Naive thymus-derived CD4-positive, alpha-beta T cell (primary cell): ENCODE results near the gene GNA12. TPM values are rescaled to one million over a fixed set of nuclear protein-coding genes. Genes with fewer than 3 reads are reported as not detected.

Source experiments
- ATAC-seq: fragments of 150-1000 bp; cut with Tn5 transposase; 2 replicates; pipeline ENCODE4 v1.10.0; 2021; ENCODE audit warnings: mild to moderate bottlenecking, moderate library complexity
- CTCF ChIA-PET: fragments of 350-600 bp; sonication (Branson Sonifier 250); formaldehyde crosslinking; loops from one replicate; lab custom pipeline; 2021; ENCODE audit warnings: antibody characterized with exemption; lab: Charles Lee
- POLR2A ChIA-PET: fragments of 350-600 bp; sonication (Branson Sonifier 250); formaldehyde crosslinking; loops from one replicate; lab custom pipeline; 2021; ENCODE audit warnings: antibody characterized with exemption, inconsistent platforms; lab: Charles Lee
- DNase-seq, 9 donors: peaks; one replicate each; pipeline versions ENCODE4 v3.0.0 to v3.0.0-alpha.2; 2020 to 2022; ENCODE audit warnings: mixed read lengths in 1 of 9
- H3K27ac ChIP-seq: one replicate; pipeline ENCODE4 v1.7.0; 2013; ENCODE audit warnings: mild to moderate bottlenecking, low read depth, low read length, moderate library complexity
- H3K27me3 ChIP-seq, 2 donors: one replicate each; pipeline ENCODE4 v1.7.0; 2013; ENCODE audit warnings: low read length in 2 of 2, mild to moderate bottlenecking in 2 of 2, moderate library complexity in 2 of 2; ENCODE audit not compliant: control insufficient read depth in 2 of 2, insufficient read depth in 2 of 2
- H3K36me3 ChIP-seq, 3 experiments: 1 replicate in 2 of 3; 2 replicates in 1 of 3; pipeline ENCODE4 v1.7.0; 2013; ENCODE audit warnings: low read length in 3 of 3, mild to moderate bottlenecking in 3 of 3, moderate library complexity in 1 of 3; ENCODE audit not compliant: insufficient read depth in 3 of 3, control insufficient read depth in 2 of 3
- H3K4me1 ChIP-seq, 2 donors: one replicate each; pipeline ENCODE4 v1.7.0; 2013; ENCODE audit warnings: low read length in 2 of 2, mild to moderate bottlenecking in 2 of 2, moderate library complexity in 1 of 2; ENCODE audit not compliant: control insufficient read depth in 2 of 2, insufficient read depth in 2 of 2
- H3K4me3 ChIP-seq: 2 replicates; pipeline ENCODE4 v1.7.0; 2013; ENCODE audit warnings: mild to moderate bottlenecking, low read length
- H3K9me3 ChIP-seq, 3 experiments: 1 replicate in 2 of 3; 2 replicates in 1 of 3; pipeline ENCODE4 v1.7.0; 2013; ENCODE audit warnings: low read length in 3 of 3; ENCODE audit not compliant: control insufficient read depth in 2 of 3
- H3K27ac Mint-ChIP-seq, 9 donors: one replicate each; pipeline ENCODE4 v1.8.0; 2020 to 2022; ENCODE audit warnings: mixed read lengths in 9 of 9, mild to moderate bottlenecking in 8 of 9, moderate library complexity in 5 of 9, inconsistent platforms in 2 of 9
- H3K27me3 Mint-ChIP-seq, 5 donors: one replicate each; pipeline ENCODE4 v1.8.0; 2021 to 2022; ENCODE audit warnings: mixed read lengths in 5 of 5, mild to moderate bottlenecking in 1 of 5
- H3K36me3 Mint-ChIP-seq, 5 donors: one replicate each; pipeline ENCODE4 v1.8.0; 2020 to 2022; ENCODE audit warnings: mixed read lengths in 5 of 5, mild to moderate bottlenecking in 3 of 5, inconsistent platforms in 1 of 5
- H3K4me1 Mint-ChIP-seq, 7 donors: one replicate each; pipeline ENCODE4 v1.8.0; 2020 to 2022; ENCODE audit warnings: mixed read lengths in 7 of 7, mild to moderate bottlenecking in 3 of 7, inconsistent platforms in 1 of 7
- H3K4me3 Mint-ChIP-seq, 10 donors: one replicate each; pipeline ENCODE4 v1.8.0; 2020 to 2022; ENCODE audit warnings: mild to moderate bottlenecking in 10 of 10, mixed read lengths in 10 of 10, moderate library complexity in 6 of 10, inconsistent platforms in 2 of 10
- H3K9me3 Mint-ChIP-seq, 11 donors: one replicate each; pipeline ENCODE4 v1.8.0; 2020 to 2022; ENCODE audit warnings: mixed read lengths in 11 of 11, mild to moderate bottlenecking in 4 of 11, inconsistent platforms in 1 of 11, moderate library complexity in 1 of 11
- intact Hi-C, 2 donors: fragments of 100-400 bp; cut with micrococcal nuclease; formaldehyde crosslinking; loops; one replicate each; pipeline ENCODE4 v1.15.1; 2023
- polyA plus RNA-seq, 2 donors: library from polyadenylated mRNA; unstranded; fragments of 300-500 nt; fragmentation: Illumina TruSeq; gene quantifications; one replicate each; pipeline ENCODE4 v1.2.3, GENCODE V29; 2021
- total RNA-seq, 6 experiments: library from RNA in 5 of 6; stranded (reverse) in 5 of 6; gene quantifications; 1 replicate in 5 of 6; 2 replicates in 1 of 6; pipeline ENCODE4 v1.2.3 and lab custom pipeline; 2021 to 2026

Gene GNA12
- total and polyA plus RNA-seq, 7 experiments from 2014 or later, result 4.2 to 25.7 (median 18.5) TPM

- peaks cover 0 to 1% (median 0%) of the 10 kb centered on the region in 11 donors for H3K9me3 Mint-ChIP-seq
- intact Hi-C loops, result no loop called here
- no peaks in the 10 kb centered on the region for H3K27me3 Mint-ChIP-seq
- Histone ChIP-seq H3K27me3 (no peaks in the 10 kb centered on the region), H3K9me3 (no peaks in the 10 kb centered on the region), H3K4me1 (peaks cover 2 to 6% of the 10 kb centered on the region in 2 donors), H3K27ac (no peak overlapping the region), H3K36me3 (no peaks in the 10 kb centered on the region), H3K4me3 (no peak overlapping the region)
- ATAC-seq, result no peak
- DNase-seq, result no peak
- CTCF ChIA-PET, result interaction anchor here (0.7 to 1.0 kb wide), 2 partner anchors 12 to 73 kb away, joined by 3 read pairs; no protein-coding TSS in a partner anchor
- POLR2A ChIA-PET, result no interaction called here
- H3K4me3 Mint-ChIP-seq, result no peak overlapping the region
- no peaks in the 10 kb centered on the region for H3K36me3 Mint-ChIP-seq
- peaks cover 9 to 24% (median 18%) of the 10 kb centered on the region in 7 donors for H3K4me1 Mint-ChIP-seq
- peak overlapping the region in 2 of 9 donors; percentile 14 to 24 for H3K27ac Mint-ChIP-seq
Observed at GRCh38 chr7:2884161-2884560, 40.1 kb upstream of the GNA12 start.

- Mint-ChIP-seq H3K4me1 (peaks cover 19 to 35% (median 29%) of the 10 kb centered on the region in 7 donors), H3K27ac (peak overlapping the region in 1 of 9 donors; percentile 41), H3K36me3 (no peaks in the 10 kb centered on the region), H3K9me3 (peaks cover 0 to 1% (median 0%) of the 10 kb centered on the region in 11 donors), H3K27me3 (no peaks in the 10 kb centered on the region), H3K4me3 (no peak overlapping the region)
- no peak for ATAC-seq
- CTCF ChIA-PET, result no interaction called here
- H3K36me3 ChIP-seq, result no peaks in the 10 kb centered on the region
- DNase-seq, result no peak
- H3K9me3 ChIP-seq, result no peaks in the 10 kb centered on the region
- intact Hi-C loops, result no loop called here
- no peak overlapping the region for H3K4me3 ChIP-seq
- POLR2A ChIA-PET, result interaction anchor here (0.6 kb wide), 1 partner anchor 11 kb away, joined by 3 read pairs; no protein-coding TSS in a partner anchor
- no peaks in the 10 kb centered on the region for H3K27me3 ChIP-seq
- peaks cover 10 to 17% of the 10 kb centered on the region in 2 donors for H3K4me1 ChIP-seq
- no peak overlapping the region for H3K27ac ChIP-seq
Observed at GRCh38 chr7:2883101-2883500, 39.0 kb upstream of the GNA12 start.

DNA sequence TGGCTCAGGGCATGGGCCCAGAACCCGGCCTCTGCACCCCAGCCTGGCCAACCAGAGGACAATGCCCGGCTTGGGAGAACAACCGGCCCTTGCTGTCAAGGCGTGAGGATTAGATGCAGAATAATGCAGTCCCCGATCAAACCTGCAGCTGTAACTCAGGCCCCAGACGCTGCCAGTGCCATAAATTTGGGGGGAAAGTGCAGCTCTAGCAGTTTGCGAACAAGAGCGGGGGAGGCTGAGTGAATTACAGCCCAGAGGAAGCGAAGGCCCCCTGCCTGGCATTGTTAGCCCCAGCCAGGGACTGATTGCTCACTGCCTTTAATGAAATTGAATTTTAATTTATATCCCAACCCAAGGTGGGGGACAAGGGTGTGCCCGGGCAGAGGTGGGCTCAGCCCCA is 38.0 kb upstream of the GNA12 start:
- H3K36me3 Mint-ChIP-seq, result no peaks in the 10 kb centered on the region
- no peaks in the 10 kb centered on the region for H3K36me3 ChIP-seq
- POLR2A ChIA-PET, result no interaction called here
- H3K27me3 ChIP-seq, result no peaks in the 10 kb centered on the region
- H3K4me3 ChIP-seq, result no peak overlapping the region
- no peaks in the 10 kb centered on the region for H3K9me3 ChIP-seq
- H3K4me3 Mint-ChIP-seq, result no peak overlapping the region
- intact Hi-C loops, result no loop called here
- peaks cover 0 to 1% (median 0%) of the 10 kb centered on the region in 11 donors for H3K9me3 Mint-ChIP-seq
- peaks cover 10 to 17% of the 10 kb centered on the region in 2 donors for H3K4me1 ChIP-seq
- CTCF ChIA-PET, result no interaction called here
- H3K27ac Mint-ChIP-seq, result peak overlapping the region in 1 of 9 donors; percentile 80
- peaks cover 20 to 39% (median 31%) of the 10 kb centered on the region in 7 donors for H3K4me1 Mint-ChIP-seq
- no peak overlapping the region for H3K27ac ChIP-seq
- no peaks in the 10 kb centered on the region for H3K27me3 Mint-ChIP-seq
- ATAC-seq (no peak), DNase-seq (no peak)

DNA sequence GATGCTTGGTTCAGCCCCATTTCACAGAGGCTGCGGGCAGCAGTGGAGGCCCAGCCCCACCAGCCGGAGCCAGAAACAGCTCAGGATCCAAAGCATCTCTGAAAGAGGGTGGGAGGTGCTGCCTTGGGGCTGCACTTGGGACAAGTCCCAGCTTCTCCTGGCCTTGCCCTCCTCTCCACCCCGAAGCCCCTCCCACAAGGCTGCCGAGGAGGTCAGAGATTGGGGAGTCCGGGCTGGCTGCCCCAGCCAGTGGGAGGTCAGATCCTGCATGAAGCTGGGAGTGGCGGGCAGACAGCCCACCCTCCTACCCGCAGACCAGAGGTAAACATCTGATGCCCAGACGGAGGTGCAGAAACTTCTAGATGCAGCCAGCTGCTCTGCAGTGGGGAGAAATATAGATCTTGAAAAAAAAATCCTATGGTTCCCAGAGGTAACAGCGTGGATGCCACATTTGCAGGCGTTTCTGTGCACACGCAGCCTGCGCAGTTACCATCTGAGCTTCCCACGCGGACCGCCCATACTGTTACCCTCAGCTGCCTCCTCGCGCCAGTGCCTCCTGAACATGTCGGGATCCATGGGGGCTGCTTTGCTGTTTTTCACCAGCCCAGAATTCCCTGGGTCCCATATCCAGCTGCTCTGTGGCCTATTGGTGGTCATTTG is 36.9 kb upstream of the GNA12 start:
- H3K9me3 ChIP-seq, result no peaks in the 10 kb centered on the region
- H3K4me3 Mint-ChIP-seq, result no peak overlapping the region

GRCh38 chr7:2880051-2880450 is 35.9 kb upstream of the GNA12 start:
- Mint-ChIP-seq H3K27ac (peak overlapping the region in 4 of 9 donors; percentile 11 to 49 (median 46)), H3K4me3 (peak overlapping the region in 3 of 10 donors; percentile 37 to 71 (median 47)), H3K27me3 (no peaks in the 10 kb centered on the region), H3K36me3 (no peaks in the 10 kb centered on the region), H3K4me1 (peaks cover 15 to 41% (median 34%) of the 10 kb centered on the region in 7 donors), H3K9me3 (no peaks in the 10 kb centered on the region)
- Histone ChIP-seq H3K27ac (no peak overlapping the region), H3K9me3 (no peaks in the 10 kb centered on the region), H3K4me1 (peaks cover 10 to 17% of the 10 kb centered on the region in 2 donors), H3K27me3 (no peaks in the 10 kb centered on the region), H3K36me3 (no peaks in the 10 kb centered on the region), H3K4me3 (no peak overlapping the region)
- POLR2A ChIA-PET, result no interaction called here
- DNase-seq, result no peak
- ATAC-seq, result no peak
- intact Hi-C loops, result no loop called here
- CTCF ChIA-PET, result no interaction called here

More for the DNA sequence above, 36.9 kb upstream of the GNA12 start:
- Histone ChIP-seq H3K36me3 (no peaks in the 10 kb centered on the region), H3K27me3 (no peaks in the 10 kb centered on the region), H3K4me3 (no peak overlapping the region), H3K27ac (no peak overlapping the region), H3K4me1 (peaks cover 10 to 17% of the 10 kb centered on the region in 2 donors)
- Mint-ChIP-seq H3K27ac (peak overlapping the region in 4 of 9 donors; percentile 9 to 49 (median 26)), H3K27me3 (no peaks in the 10 kb centered on the region), H3K9me3 (peaks cover 0 to 1% (median 0%) of the 10 kb centered on the region in 11 donors), H3K4me1 (peaks cover 15 to 37% (median 31%) of the 10 kb centered on the region in 7 donors), H3K36me3 (no peaks in the 10 kb centered on the region)
- ATAC-seq (no peak), DNase-seq (no peak)
- intact Hi-C loops, result no loop called here
- CTCF ChIA-PET, result interaction anchor here (0.7 kb wide), 1 partner anchor 288 kb away, joined by 3 read pairs; no protein-coding TSS in a partner anchor
- POLR2A ChIA-PET, result no interaction called here

- peak overlapping the region in 7 of 9 donors; percentile 29 to 84 (median 72) for H3K27ac Mint-ChIP-seq
- H3K36me3 Mint-ChIP-seq, result no peaks in the 10 kb centered on the region
- Histone ChIP-seq H3K4me1 (peaks cover 10 to 17% of the 10 kb centered on the region in 2 donors), H3K4me3 (peak overlapping the region; percentile 4), H3K27ac (no peak overlapping the region), H3K36me3 (no peaks in the 10 kb centered on the region), H3K9me3 (no peaks in the 10 kb centered on the region), H3K27me3 (no peaks in the 10 kb centered on the region)
- no peaks in the 10 kb centered on the region for H3K27me3 Mint-ChIP-seq
- H3K4me3 Mint-ChIP-seq, result peak overlapping the region; percentile 3 to 82 (median 64)
- peaks cover 15 to 45% (median 39%) of the 10 kb centered on the region in 7 donors for H3K4me1 Mint-ChIP-seq
- DNase-seq, result no peak
- intact Hi-C loops, result loop anchor here in 1 of 2 donors (1.0 kb wide), 1 partner anchor 14 kb away; no protein-coding TSS in a partner anchor
- no peak for ATAC-seq
- ChIA-PET POLR2A (no interaction called here), CTCF (no interaction called here)
- no peaks in the 10 kb centered on the region for H3K9me3 Mint-ChIP-seq
Observed at GRCh38 chr7:2879354-2879753, 35.2 kb upstream of the GNA12 start.
